ENCODE measurements around the gene LRRC8D.
A peak's percentile ranks its signal among the peaks of the same experiment; 100 is the strongest.

LRRC8D gene

DNA sequence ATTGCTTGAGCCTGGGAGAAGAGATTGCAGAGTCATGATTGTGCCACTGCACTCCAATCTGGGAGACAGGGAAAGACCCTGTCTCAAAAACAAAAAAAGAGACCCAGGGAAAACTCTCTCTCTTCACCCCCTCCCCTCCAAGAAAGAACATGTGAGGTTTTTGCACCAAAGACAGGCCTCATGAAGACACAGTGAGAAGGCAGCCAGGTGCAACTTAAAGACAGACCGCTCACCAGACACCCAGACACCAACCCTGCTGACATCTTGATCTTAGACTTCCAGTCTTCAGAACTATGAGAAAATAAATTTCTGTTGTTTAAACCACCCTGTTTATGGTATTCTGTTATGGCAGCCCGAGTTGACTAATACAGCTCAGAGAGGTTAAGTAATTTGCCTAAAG lies 13.3 kb upstream of the LRRC8D start:
- DNase-seq (ENCODE audit: low read depth in 2 of 2) = no peak

DNA sequence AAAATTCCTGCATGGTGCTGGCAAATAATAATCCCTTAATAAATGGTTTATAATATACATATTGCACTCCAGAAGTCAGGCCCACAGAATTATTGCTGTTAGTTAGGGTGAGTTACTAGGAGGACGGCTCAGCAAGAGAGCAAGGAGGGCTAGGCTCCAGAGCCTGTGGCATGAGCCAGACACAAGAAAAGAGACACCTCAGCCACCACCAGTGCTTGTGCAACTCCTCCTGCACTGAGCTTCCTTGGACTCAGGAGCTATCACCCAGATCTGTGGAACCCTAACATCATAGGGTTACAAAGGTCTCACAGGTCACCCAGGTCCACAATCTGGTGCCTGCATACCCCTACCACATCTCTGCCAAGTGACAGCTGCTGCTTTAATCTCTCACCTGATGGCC lies 12.8 kb upstream of the LRRC8D start:
- DNase-seq (ENCODE audit: low read depth in 2 of 2) = no peak

DNA sequence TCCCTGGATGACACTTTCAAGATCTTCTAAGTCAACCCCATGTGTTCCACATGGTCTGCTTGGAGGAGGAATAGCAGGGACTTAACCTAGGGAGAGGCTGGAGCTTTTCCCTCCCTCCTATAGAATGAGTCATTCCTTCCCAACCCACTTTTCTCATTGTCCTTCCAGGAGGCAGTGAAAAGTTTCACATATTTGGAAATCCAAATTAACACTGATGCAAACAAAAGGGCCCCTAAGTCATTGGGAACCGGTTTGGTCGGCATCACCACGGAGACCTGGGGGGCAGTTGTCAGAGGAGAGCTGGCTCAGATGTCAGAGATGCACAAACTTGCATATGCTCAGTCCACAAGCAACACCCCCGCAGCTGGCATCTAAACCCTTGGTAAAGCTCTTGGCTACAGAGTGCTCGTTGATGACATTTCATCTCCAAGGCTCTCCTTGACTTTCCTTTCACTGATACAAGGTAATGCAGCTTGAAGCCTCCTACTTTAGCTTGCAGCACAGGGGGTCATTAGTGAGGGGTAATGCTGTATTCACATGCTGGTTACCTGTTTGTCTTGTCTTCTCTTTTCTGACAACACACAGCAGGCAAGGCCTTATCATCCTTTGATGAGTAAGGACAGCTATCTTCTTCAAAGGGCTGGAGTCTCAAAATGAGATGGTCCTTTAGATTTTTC lies 12.3 kb upstream of the LRRC8D start:
- no peak for DNase-seq (ENCODE audit: low read depth in 2 of 2)

DNA sequence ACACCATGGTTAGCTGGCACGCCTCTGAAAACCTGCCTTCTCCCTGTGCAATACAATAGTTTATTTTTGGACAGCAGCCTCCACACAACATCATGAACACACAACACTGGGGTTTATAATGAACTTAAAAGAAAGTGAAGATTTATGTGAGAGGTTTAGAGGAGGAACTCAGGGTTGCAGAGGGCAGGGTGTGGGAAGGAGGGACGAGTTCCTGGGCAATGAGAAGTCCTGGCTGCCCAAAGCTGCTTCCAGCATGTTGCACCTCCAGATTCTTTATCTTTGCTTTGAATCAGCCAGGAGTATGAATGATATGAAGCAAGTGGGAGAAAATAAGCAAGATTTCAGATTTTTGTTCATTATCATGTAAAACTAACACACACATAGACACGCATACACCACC lies 11.3 kb upstream of the LRRC8D start:
- DNase-seq (ENCODE audit: low read depth in 2 of 2) = no peak

DNA sequence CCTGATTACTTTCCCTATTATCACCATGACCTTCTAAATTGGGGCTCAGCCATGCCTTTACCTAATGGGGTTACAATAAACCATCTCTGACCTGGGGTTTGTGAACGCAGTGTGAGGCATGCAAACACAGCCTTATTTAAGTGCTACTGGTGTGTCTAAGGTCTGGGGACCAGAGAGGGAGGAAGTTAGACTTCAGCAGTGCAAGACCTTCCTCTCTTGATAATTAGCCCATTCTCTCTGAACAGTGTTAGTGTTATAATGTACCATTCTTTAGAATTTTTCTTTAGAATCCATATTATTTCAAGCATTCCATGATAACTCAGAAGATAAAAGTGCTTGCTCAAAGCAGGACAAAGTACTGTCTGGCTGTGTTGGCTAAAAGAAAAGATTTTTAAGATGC lies 10.5 kb upstream of the LRRC8D start:
- DNase-seq (ENCODE audit: low read depth in 2 of 2) = no peak

DNA sequence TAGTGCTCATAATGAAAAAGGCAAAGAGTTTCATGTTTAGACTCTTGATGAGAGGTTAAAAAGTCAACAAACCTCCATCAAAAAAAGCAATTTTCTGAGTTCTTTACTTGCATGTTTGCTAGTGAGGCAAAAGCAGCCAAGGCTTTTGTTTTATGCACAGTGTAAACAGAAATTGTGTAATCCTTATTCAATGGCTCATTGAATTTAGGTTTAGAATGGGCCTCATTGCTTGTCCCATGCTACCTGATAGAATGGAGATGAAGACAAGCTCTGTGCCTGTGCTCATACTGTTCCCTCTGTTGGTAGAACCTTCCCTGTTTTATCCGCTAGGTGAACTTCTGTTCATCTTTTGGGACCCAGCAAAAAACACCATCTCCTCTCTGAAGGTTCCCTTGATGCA lies 10.0 kb upstream of the LRRC8D start:
- no peak for DNase-seq (ENCODE audit: low read depth in 2 of 2)

DNA sequence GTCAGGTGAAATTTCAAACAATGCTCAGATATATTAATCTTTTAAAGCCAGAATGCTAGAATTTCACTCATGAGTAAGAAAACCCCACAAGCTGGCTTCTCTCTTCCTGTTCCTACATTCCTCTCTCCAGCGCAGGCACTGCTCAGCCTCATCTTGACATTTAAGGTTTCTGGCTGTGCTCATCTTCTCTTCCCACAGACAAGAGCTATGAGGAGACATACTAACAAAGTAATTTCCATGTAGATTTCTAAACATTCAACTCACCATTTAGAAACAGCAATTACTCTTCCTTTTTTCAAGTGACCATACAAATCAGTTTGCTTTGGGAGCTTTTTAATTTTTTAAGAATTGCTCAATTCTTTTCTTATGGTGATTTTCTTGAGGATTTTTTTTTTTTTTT lies 7.8 kb upstream of the LRRC8D start:
- no peak for DNase-seq (ENCODE audit: low read depth in 2 of 2)

DNA sequence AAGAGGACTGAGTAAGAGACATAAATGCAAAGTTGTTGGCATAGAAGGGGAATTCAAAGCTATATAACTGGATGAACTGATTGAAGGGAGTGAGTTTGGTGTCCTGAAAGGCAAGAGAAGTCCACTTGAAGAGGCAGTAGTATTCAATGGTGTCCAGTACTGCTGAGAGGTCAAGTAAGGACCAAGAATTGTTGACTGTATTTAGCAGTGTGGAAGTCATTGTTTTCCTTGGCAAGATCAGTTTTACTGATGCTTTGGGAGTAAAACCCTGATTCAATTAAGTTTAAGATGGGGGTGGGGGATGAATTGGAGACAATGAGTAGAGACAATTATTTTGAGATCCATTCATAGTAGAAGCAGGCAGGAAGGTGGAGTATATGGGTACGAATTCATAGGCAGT lies 5.8 kb upstream of the LRRC8D start:
- DNase-seq (ENCODE audit: low read depth in 2 of 2) = no peak

DNA sequence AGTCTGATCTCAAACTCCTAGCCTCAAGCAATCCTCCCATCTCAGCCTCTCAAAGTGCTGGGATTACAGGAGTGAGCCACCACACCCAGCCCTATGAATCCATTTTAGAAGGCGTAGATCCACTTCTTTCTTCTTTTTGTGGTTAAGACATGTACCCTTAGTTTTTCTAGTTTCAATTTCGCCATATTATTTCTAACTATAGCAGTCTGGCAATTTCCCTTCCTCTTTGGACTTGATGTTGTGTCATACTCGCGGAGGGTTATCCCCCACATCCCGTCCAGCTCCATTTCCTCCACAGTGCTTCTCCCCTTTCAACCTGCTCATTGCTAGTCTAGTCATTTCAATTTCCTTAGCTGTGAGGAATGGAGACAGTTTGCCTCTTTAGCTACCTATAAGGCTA lies 5.2 kb upstream of the LRRC8D start:
- no peak for DNase-seq (ENCODE audit: low read depth in 2 of 2)

DNA sequence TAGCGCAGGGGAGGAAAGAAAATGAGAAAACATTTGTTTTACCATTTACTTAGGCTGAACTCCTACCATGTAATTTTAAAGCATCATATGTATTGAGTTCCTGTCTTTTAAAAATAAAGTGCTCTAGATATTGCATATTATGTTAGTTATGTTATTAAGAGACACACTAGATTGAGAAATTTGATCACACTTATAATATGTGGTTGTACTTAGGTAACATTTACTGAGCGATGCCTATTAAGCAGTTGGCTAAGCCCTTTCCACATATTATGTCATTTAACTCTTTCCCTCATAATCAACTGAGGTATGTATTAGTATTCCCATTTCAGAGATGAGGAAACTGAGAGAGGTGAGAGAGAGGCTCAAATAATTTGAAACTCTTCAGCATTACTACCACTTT lies 4.5 kb upstream of the LRRC8D start:
- DNase-seq (ENCODE audit: low read depth in 2 of 2) = no peak

DNA sequence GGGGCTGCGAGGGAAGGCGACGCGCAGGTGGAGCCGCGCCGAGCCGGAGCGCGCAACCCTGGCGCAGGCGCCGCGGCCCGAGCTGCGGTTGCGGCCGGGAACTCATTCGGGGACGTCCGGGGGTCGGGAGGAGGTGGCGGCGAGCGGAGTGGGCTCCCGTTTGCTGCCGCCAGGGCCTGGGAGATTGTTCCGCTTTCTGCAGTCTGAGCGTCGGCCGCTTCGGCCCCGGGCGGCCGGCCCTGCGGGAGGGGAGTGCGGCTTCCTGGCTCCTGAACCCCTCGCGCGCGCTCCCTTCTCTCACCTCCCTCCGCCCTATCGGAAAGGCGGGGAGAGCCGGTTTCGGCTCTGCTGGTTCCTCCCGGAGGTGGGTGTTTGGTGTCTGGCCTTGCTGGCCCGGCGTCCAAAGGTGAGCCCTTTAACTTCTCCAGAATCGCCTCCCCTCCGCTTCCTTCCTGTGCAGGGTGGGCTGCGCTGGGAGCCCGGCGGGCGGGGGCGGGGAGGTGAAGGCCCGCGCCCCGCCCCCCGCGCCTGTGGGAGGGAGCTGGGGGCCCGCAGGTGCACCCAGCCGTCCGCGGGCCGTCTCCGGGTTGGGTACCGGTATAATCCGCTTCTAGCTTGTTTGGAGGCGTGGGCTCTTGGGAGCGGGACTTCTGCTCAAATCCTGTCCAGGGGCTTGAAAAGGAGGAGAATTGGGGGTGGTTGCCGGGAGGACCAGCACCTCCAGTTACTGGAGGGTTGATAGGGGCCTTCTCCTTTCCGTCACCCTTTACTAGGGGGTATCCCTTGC lies 683 bp downstream of the LRRC8D start:
- peak; percentile 41 to 46 for DNase-seq (ENCODE audit: low read depth in 2 of 2)

DNA sequence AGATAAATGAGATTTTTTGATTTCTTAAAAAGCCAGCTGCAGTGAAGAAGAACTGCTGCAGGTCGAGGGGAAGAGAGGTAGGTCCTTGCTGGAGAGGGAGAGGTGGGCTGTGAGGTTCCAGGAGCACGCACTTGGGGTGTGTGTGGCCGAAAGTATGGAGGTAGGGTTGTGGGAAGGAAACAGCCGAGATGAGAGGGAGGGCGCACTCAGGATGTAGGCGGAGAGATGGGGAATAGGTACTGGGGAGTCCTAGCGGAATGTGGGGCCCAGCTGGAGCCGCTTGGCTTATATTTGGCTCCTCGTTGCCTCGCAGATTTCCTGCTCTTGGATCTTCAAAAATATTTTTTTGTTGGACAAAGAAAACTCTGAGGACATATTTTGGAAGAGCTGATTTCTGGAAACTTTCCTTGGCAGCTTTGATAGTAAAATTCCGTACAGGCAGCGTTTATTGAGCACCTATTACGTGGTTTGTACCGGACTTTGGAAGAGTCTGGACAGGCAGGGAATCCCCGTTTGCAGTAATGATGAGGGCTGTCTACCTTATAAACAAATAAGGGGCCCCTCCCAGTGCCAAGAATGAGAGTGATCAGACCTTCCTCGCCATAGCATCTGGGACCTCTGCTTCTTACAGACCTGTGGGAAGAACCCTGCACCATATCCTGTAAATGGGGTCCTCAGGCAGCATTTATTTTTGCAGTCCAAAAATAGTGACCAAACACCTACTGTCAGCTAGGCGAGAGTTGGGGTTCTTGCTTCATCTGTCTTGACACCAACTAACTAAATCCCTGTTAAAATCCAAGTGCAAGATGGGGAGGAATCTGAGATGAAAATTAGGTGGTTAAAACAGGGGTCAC lies 1.5 kb downstream of the LRRC8D start:
- no peak for DNase-seq (ENCODE audit: low read depth in 2 of 2)

DNA sequence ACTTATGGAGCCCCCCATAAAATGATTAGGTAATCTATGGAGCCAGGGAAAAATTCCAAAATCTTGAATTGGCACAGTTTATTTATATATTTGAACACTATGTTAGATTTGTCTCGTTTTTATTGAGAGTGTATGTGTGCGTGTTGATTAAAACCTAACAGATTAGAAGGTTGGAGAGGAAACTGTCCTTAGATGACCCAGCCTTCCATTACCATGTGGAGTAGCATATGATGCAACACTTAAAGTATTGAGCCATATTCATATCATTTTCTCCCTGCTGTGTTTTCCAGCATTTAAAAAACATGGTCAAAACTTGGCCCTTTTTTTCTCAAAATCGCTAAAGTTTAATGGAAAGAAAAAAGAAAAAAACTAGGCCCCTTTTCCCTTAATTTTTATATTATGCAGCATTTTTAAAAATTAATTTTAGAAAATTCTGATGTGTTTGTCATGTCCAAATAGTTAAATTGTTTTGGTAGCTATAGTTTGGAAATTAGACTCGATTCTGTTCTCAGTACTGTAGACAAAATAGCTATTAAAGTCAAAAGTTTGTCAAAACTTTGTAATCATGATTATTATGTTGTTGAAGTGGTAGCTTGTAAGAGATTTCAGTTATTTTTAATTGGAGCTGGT lies 2.3 kb downstream of the LRRC8D start:
- no peak for DNase-seq (ENCODE audit: low read depth in 2 of 2)

DNA sequence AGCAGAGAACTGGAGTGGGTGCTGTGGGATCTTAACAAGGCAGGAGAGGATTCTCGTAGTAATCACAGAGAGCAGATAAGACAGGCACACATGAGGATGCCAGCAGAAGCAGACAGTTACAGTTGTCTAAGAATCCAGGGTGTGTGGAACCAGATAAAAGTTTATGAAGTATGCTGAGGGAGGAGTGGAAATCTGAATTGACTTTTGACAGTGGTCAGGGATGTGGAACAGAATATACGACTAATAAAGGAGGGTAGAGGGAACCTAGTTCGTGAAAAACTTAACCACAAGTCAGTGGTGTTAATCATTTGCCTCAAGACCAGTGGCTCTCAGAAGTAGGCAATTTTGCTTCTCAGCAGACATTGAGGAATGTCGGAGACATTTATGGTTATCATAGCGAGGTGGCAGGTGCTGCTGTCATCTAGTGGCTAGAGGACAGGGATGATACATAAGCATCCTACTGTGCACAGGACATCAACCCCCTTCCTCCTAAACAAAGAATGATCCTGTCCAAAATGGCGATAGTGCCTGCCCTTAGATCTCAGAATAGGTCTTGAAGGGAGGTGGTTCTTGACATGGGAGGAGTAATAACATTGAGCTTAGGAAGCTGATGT lies 3.0 kb downstream of the LRRC8D start:
- DNase-seq (ENCODE audit: low read depth in 2 of 2) = no peak

DNA sequence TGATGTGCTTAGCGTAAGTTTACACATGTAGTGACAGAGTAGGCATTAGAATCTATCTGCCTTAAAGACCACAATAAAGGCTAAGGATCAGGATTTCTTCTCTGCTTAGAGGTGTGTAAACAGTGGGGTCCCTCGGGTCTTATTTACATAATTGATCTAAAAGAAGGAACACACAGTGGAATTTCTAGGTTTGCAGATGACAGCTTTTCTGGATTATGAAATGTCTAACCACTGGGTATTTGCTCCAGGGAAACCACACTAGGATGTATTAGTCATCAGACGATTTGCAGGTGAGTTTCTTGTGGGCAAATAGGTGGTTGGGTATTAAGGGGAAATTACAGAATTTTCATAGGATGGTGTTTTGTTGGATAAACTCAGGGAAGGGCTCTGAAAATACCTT lies 5.8 kb downstream of the LRRC8D start:
- no peak for DNase-seq (ENCODE audit: low read depth in 2 of 2)

DNA sequence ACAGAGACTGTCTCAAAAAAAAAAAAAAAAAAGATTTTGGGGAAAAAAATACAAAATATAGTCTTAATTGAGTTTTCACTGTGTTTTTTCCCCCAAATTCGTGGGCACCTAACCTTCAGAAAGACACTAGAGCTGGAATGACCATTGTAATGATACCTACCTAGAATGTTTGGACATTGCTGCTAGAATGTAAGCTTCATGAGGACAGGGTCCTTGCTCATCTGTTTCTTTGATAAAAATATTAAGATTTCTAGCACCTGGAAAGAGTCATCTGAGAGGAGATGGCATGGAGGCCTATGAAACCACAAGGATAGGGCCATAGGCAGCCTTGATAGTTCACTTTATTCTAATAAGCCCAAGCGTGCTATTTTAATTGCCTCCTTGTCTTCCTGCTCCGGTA lies 6.5 kb downstream of the LRRC8D start:
- DNase-seq (ENCODE audit: low read depth in 2 of 2) = no peak

DNA sequence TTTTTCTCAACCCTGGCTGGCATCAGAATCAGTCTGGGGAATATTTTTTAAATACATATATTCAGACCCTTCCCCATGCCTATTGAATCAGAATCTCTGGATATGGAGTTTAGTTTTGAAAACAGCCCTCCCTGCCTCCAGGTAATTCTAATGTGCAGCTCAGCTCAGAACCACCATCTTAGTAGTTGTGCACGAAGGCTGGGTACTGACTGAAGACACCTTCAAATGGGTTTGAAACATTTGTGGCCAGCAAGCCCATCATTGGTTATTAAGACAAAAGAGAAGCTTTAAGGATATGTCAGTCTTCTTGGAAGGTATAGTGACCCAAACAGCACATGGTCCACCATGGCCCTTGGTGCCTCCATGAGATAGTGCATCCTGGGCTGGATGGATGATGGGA lies 7.1 kb downstream of the LRRC8D start:
- DNase-seq (ENCODE audit: low read depth in 2 of 2) = no peak

DNA sequence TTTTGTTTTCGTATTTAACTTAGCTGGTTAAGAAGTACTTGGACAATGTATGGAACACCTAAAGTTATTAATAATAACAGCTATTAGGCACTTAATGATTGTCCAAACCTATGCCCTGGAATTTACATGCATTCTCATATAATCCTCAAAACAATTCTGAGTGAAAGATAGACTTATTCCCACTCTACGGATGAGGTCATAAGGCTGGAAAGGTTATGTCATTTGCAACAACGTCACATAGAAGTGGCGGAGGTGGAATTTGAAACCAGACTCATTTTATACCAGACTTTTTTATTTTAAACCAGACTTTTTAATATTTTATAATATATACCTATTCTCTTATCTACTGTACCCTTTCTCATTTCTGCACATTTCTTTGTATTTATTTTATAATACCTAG lies 8.4 kb downstream of the LRRC8D start:
- no peak for DNase-seq (ENCODE audit: low read depth in 2 of 2)

DNA sequence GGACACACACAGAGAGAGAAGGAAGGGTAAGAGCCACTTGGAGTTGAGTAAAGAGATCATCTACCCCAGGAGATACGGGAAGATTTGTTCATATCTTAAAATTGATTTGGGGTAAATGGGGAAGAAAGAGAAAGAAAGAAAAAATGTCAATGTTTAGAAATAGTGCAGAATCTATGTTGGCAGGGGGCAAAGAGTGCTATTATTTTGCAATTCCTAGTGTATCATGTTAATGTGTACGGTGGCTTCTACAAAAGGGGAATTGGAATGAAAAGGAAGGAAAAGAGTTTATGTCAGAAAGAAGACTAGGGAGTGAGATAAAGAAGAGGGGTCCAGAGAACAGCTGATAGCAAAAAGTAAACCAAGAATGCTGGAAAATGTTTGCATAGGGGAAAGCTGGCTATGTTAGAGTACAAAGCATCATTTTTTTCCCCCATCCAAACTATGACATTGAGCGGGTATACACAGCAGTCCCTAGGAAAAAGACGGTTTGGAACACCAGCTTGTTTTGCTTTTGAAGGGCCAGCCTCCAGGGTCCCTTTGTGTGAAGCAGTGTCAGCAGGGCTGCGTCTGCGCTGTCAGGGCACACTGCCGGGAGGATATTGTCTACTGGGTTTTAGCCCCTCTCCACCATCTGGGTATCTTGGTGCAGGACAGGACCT lies 10.8 kb downstream of the LRRC8D start:
- no peak for DNase-seq (ENCODE audit: low read depth in 2 of 2)

DNA sequence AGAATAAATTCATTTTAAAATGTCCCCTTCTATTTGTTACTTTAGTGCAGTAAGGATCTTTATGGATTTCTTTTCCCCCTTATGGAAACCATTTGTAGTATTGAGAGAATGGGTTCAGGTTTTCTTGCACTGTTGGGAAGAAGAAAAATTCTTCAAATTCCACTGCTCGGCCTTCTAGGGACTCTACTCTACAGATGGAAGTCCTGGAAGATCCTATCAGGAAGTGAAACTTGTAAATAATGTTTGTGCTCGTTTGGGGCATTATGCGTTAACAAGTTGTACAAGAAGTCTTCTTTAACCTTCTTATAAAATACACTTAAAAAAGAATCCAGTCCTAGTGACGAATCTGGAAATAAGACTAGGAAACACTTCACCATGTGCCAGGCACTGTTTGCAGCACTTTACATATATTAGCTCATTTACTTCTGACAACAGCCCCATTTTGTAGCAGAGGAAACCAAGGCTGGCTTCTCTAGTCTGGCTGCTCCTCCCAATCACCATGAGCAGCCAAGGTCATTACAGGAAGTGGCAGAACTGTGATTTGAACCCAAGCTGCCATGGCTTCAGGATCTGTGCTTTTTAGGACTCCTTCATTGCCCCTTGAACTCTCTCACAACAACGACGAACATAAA lies 11.8 kb downstream of the LRRC8D start:
- no peak for DNase-seq (ENCODE audit: low read depth in 2 of 2)
